Measurements from ENCODE around the gene TMEM232. TPM values are rescaled to one million over a fixed set of nuclear protein-coding genes. Genes with fewer than 3 reads are reported as not detected.

Gene TMEM232
- total and polyA plus RNA-seq, 8 donors = 0.68 to 3.5 (median 2.2) TPM

GRCh38 chr5:110751902-110752762, 25.7 kb upstream of the TMEM232 start:
- Histone ChIP-seq H3K4me1 (peaks cover 0 to 2% (median 0%) of the 10 kb centered on the region in 3 donors), H3K4me3 (no peak overlapping the region), H3K9me3 (no peaks in the 10 kb centered on the region), H3K27ac (no peak overlapping the region), H3K27me3 (no peaks in the 10 kb centered on the region), H3K36me3 (peaks cover 0 to 20% (median 8%) of the 10 kb centered on the region in 3 donors)
- intact Hi-C loops (cut with DNase I) = no loop called here
- TF ChIP-seq CTCF (IDR thresholded peaks at IDR 0.05) = no peak
- FAIRE-seq (no peak), DNase-seq (no peak), ATAC-seq (peak in 1 of 4 donors; percentile 53)
- 81 to 82% methylated on average over 8 of the region's 8 CpGs for WGBS, 2 donors

- peak within 1 kb of the TSS; percentile 63 to 78 (median 74) for H3K27ac ChIP-seq
- intact Hi-C loops (cut with DNase I) = no loop called here
- H3K36me3 ChIP-seq = peaks cover 0 to 5% (median 0%) of the 10 kb centered on the region in 3 donors
- ATAC-seq (peak; percentile 97 to 99 (median 98)), DNase-seq (peak; percentile 76 to 90 (median 85)), FAIRE-seq (no peak)
- peaks cover 6 to 10% (median 8%) of the 10 kb centered on the region in 3 donors for H3K4me1 ChIP-seq
- H3K4me3 ChIP-seq = peak within 1 kb of the TSS; percentile 86 to 99 (median 92)
- no peak for TF ChIP-seq CTCF (IDR thresholded peaks at IDR 0.05)
- 0% methylated on average over 54 to 62 of the region's 62 CpGs for WGBS, 2 donors
- no peaks in the 10 kb centered on the region for H3K9me3 ChIP-seq
- H3K27me3 ChIP-seq = no peaks in the 10 kb centered on the region
Observed at GRCh38 chr5:110738812-110739651, 12.6 kb upstream of the TMEM232 start, which contains the start of gene SLC25A46. Gene SLC25A46 (plus strand): TSS chr5:110739007. CDS start chr5:110739120, 113 bp downstream.

GRCh38 chr5:110738503-110738811, 12.0 kb upstream of the TMEM232 start:
- ATAC-seq (peak; percentile 59 to 72 (median 70)), FAIRE-seq (no peak), DNase-seq (peak in 1 of 6 donors; percentile 53)
- H3K4me3 ChIP-seq = peak overlapping the region; percentile 86 to 99 (median 92)
- intact Hi-C loops (cut with DNase I) = no loop called here
- 0 to 1% methylated on average over 14 of the region's 14 CpGs for WGBS, 2 donors
- no peaks in the 10 kb centered on the region for H3K9me3 ChIP-seq
- peaks cover 6 to 10% (median 8%) of the 10 kb centered on the region in 3 donors for H3K4me1 ChIP-seq
- H3K27ac ChIP-seq = peak overlapping the region; percentile 63 to 78 (median 74)
- no peaks in the 10 kb centered on the region for H3K27me3 ChIP-seq
- no peak for TF ChIP-seq CTCF (IDR thresholded peaks at IDR 0.05)
- H3K36me3 ChIP-seq = peaks cover 0 to 5% (median 0%) of the 10 kb centered on the region in 3 donors

- no peak for TF ChIP-seq CTCF (IDR thresholded peaks at IDR 0.05)
- no peak overlapping the region for H3K4me3 ChIP-seq
- no peaks in the 10 kb centered on the region for H3K27me3 ChIP-seq
- peaks cover 6 to 10% (median 8%) of the 10 kb centered on the region in 3 donors for H3K4me1 ChIP-seq
- FAIRE-seq (peak; percentile 71), DNase-seq (no peak), ATAC-seq (no peak)
- intact Hi-C loops (cut with DNase I) = no loop called here
- no peaks in the 10 kb centered on the region for H3K9me3 ChIP-seq
- 71 to 76% methylated on average over 3 of the region's 3 CpGs for WGBS, 2 donors
- H3K36me3 ChIP-seq = no peaks in the 10 kb centered on the region
- H3K27ac ChIP-seq = no peak overlapping the region
Observed at GRCh38 chr5:110736753-110737152, 10.3 kb upstream of the TMEM232 start.

All from pancreas (tissue), 10 donors.